ENCODE measurements around the gene IMMP2L.
"Not testable (repeated sequence)": the region's sequence is repeated elsewhere in the genome, so short reads cannot be mapped to it uniquely, and the experiment has no call there.

The IMMP2L gene

DNA sequence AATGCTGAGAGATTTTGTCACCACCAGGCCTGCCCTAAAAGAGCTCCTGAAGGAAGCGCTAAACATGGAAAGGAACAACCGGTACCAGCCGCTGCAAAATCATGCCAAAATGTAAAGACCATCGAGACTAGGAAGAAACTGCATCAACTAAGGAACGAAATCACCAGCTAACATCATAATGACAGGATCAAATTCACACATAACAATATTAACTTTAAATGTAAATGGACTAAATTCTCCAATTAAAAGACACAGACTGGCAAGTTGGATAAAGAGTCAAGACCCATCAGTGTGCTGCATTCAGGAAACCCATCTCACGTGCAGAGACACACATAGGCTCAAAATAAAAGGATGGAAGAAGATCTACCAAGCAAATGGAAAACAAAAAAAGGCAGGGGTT, 114.8 kb downstream of the IMMP2L start:
- not testable (repeated sequence) for DNase-seq

GRCh38 chr7:111439977-111440376, 122.3 kb downstream of the IMMP2L start:
- DNase-seq, result no peak

DNA sequence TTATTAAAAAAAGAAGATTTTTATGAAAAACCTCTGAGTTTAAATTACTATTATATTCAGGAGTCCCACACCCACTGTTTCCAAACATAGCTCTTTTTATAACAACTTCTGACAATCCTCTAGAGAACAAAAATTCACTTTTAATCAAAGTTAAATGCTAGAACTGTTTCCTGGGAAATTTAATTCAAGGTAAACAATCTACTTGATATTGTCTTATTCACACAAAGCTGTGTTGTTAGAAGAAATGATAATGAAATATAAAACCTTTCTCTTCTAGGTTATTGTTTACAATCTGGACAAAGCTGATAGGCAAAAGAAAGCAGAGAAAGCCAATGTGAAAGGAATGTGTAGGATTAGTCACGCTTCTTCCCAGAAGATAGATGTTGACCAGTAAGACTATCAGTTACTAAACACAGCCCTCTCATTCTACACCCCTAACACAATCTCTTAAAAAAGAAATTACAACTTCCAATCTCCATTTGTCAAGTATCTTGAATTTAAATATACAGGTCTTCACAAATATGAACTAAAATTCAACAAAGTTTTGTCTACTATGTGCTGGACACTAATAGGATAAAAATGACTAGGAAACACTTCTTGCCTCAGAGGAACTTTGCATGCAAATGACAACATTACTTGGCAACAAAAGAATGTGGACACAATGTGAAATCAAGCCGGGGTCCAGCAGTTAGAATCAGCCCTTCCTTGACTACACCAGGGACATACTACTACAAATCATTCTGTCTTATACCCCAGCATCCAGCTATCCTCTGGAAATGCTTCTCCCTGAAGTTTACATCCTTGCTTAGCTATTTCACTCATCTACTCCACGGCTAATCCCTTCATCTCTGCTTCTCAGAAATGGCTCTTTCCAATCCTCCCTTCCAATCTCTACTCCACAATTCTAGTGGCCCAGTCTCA, 123.7 kb downstream of the IMMP2L start:
- DNase-seq, result no peak

GRCh38 chr7:111437736-111438135, 124.6 kb downstream of the IMMP2L start:
- no peak for DNase-seq

DNA sequence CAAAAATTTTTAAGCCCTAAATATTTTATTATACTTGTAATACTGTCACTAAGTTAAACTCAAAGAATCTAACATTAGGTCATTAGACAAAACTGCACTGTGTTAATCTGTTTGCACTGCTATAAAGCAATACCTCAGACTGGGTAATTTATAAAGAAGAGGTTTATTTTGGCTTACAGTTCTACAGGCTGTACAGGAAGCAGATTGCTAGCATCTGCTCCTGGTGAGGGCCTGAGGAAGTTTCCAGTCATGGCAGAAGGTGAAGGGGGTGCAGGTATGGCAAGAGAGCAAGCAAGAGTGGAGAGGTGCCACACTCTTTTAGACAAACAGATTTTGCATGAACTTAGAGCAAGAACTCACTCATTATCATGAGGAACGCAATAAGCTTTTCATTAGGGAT, 125.7 kb downstream of the IMMP2L start:
- no peak for DNase-seq

- no peak for DNase-seq
These were observed 128.9 kb downstream of the IMMP2L start for GRCh38 chr7:111433426-111433825.

- DNase-seq, result no peak
These were observed 132.5 kb downstream of the IMMP2L start for GRCh38 chr7:111429781-111430180.

DNA sequence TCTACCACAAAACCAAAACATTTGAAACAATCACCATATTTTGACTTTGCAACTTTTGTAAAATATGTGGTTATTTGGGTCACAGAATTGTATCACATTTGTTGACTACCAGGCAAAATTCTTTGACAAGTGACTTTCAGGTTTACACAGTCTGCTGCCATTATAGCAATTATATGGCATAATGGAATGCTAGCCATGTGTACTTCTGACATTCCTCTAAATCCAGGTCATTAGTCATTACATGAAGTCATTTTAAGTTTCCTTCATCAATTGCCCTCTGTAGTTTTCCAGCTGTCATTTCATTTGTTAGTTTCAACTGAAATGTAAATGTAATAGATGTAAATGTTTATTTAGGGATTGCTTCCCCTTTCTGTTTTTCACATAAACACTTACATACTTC, 137.5 kb downstream of the IMMP2L start:
- no peak for DNase-seq

- no peak for DNase-seq
These were observed 147.9 kb downstream of the IMMP2L start for GRCh38 chr7:111414374-111414773.

DNA sequence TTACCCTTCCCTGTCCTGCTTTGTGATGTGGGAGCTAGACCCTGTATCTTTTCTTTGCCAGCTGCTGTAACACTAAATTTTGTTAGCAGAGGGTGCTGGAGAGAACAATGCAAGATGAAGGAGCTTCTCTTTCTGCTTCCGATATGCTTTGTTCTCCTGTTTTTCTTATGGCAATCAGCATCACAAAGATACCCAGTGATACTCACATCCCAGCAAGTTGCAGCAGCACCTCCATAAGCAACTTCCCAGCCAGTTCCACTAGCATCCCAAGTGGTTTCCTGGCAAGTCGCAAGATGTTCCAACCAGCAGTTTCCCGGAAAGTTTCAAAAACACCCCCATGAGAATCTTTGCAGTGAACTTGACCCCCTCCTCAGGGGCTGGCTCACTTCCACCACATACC, 148.6 kb downstream of the IMMP2L start:
- DNase-seq, result no peak

DNA sequence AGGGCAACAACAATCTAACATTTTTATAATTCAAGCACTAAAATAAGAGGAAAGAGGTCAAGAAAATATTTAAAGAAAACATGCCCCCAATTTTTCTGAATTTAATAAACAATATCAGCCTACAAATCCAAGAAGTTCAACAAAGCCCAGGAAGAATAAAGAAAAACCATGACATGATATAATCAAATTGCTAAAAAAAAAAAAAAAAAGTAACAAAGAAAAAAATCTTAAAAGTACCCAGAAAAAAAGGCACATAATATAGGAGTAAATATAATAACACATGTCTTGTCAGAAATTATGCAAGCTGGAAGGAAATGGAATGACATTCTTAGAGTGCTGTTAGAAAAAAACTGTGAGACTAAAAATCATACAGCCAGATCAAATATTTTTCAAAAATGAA, 151.4 kb downstream of the IMMP2L start:
- no peak for DNase-seq

DNA sequence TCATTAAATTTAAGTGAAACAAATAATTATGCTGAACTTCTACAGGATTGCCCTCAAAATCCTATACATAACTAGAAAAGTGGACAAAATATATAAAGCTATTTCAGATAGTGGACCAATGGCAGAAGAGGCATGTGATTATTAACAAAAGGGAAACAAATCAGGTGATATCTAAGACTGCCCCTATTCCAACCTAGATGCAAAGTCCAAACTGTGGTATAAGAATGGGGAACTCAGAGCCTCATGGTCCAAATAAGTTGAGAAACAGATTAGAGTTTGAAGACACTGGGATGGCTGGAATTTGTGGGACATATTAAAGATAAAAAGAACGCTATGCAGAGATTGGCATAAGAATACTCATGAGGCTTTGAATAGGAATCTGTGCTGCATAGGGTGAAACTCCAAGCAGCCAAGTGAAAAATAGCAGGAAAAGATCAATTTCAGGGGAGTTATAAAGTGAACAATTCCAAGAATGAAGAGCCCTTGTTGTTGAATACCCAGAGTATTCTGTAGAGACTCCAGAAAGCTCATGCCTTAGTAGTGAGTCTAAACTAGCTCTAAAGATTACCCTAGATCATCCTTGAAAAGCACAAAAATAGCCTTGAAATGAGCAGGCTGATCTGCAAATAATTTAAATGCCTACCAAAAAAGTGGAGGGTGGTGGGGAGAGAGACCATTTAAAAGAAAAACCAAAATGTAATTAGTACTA, 152.4 kb downstream of the IMMP2L start:
- no peak for DNase-seq

- no peak for DNase-seq
These were observed 153.6 kb downstream of the IMMP2L start for GRCh38 chr7:111408724-111409123.

DNA sequence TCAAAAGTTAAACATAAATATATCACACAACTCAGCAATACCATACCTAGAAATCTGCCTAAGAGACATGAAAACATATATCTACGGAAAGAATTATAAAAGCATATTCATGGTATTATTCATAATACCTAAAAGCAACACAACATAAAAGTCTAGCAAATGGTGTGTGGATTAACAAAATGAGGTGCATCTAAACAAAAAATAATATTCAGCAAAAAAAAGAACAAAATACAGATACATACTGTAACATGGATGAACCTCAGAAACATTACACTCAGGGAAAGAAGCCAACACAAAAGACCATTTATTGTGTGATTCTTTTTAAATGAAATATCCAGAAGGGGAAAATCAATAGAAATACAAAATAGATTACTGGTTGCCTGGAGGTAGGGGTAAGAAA, 155.0 kb downstream of the IMMP2L start:
- DNase-seq, result no peak

GRCh38 chr7:111405621-111406020, 156.7 kb downstream of the IMMP2L start:
- no peak for DNase-seq

- DNase-seq, result no peak
These were observed 160.8 kb downstream of the IMMP2L start for GRCh38 chr7:111401516-111401915.

DNA sequence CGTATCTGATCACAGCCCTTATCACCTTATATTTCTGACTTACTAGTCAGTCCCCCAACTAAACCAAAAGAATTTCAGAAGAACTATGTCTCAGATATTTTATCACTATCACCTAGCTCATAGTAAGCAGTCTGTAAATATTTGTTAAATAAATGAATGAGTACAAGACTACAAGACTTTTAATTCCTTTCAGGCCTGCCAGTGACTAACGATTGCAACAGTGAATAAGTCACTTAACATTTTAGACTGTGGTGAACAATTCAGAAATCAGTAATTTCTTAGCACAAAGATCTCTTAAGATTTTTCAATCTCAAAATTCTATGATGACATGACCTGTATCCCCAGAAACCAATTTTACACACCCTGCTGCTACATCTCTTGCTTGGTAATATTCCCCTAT, 162.2 kb downstream of the IMMP2L start:
- no peak for DNase-seq

DNA sequence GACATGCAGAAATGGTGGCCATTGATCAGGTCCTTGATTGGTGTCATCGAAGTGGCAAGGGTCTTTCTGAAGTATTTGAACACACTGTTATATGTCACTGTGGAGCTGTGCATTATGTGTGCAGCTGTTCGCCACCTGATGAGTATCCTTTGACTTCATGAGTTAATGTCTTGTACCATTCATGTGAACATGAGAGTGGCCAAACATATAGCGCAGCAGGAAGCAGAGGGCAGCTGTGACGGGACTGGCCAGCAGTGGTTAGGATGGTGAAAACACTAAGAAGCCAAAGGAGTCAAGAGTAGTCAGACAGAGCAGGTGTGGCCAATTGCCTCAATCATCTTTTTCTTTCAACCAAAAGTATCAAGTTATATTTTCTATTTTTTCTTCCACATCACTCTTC, 167.4 kb downstream of the IMMP2L start:
- DNase-seq, result no peak

GRCh38 chr7:111393011-111393754, 169.1 kb downstream of the IMMP2L start:
- DNase-seq, result no peak

DNA sequence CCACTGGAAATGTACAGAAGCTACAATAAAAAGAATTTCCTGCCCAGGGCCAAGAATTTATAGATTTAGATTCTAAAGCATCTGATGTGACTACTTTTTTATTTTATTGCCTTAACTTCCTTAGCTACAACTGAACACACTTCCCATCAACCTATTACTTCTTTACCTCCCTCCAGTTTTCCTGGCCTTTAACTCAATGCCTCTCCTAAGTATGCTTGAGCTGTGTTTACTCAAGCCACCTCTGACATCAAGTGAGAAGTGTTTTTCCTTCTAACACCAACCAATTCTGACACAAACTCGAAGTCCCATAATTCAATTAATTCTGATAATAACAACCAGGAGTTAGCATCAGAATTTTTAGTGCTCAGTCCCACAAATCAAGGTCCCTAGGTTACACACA, 170.0 kb downstream of the IMMP2L start:
- DNase-seq, result no peak

- no peak for DNase-seq
These were observed 172.3 kb downstream of the IMMP2L start for GRCh38 chr7:111390000-111390399.

DNA sequence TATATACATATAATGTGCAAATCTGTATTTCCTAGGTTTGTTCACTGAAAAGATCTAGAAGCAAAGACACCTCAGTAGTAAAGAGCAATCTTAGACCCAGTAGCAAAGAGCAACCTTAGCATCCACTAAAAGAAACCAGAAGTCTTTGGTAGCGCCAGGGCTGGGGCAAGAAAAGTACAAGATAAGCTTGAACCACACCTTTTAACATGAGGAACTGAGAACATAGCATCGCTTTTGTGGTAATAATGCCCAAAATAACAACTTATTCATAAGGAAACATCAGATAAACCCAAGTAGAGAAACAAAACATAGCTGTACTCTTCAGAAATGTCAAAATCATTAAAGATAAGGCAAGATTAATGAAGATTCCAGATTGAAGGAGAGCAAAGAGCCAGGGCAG, 173.4 kb downstream of the IMMP2L start:
- DNase-seq, result no peak

DNA sequence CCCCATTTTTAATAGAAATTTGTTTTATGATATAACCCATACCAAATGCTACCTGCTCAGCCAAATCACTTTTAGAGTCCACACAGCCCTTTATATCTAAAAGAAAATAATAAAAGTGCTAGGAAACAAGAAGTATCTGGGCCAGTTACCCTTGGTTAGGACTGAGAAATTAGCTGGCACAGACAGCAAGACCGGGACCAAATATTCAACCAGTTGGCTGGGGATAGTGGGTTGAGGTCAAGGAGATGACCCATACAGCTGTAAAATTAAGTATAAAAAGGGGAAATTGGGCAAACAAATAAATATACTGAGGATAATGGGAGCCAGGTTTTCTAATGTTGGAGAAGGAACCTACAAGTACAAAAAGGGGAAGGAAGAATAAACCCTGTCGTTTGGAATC, 174.3 kb downstream of the IMMP2L start:
- no peak for DNase-seq

All from activated CD4-positive, alpha-beta T cell treated with anti-CD3 and anti-CD28 coated beads, Interleukin-2, amount 50 U/mL, for 16 hours (primary cell).